PFSK-1 (cell line): ENCODE measurements around the gene CTNNA1.

Experiments used
- POLR2AphosphoS5 ChIP-seq: IDR thresholded peaks from 2 replicates; pipeline ENCODE4 v1.6.1; 2012; ENCODE audit warnings: low read depth, mild to moderate bottlenecking, control low read depth, low read length, moderate library complexity
- REST ChIP-seq, 2 experiments: IDR thresholded peaks; 2 replicates each; pipeline versions ENCODE4 v1.6.1 to v1.8.0; 2011 to 2012; ENCODE audit warnings: low read depth in 2 of 2, low read length in 2 of 2, control low read depth in 1 of 2, inconsistent platforms in 1 of 2, mild to moderate bottlenecking in 1 of 2, moderate library complexity in 1 of 2; ENCODE audit not compliant: insufficient read depth in 1 of 2
- SIN3A ChIP-seq: IDR thresholded peaks from 2 replicates; pipeline ENCODE4 v1.6.1; 2012; ENCODE audit warnings: mild to moderate bottlenecking, low read length, moderate library complexity, borderline replicate concordance; ENCODE audit not compliant: insufficient read depth
- TAF1 ChIP-seq: IDR thresholded peaks from 2 replicates; pipeline ENCODE4 v1.6.1; 2012; ENCODE audit warnings: low read length, control low read depth, borderline replicate concordance; ENCODE audit not compliant: insufficient read depth

GRCh38 chr5:138807182-138807581, 54.0 kb downstream of the CTNNA1 start:
- TF ChIP-seq REST (IDR thresholded peaks at IDR 0.05; ENCODE audit: insufficient read depth in 1 of 2, low read depth in 2 of 2, low read length in 2 of 2) (no peak), TAF1 (no peak), POLR2AphosphoS5 (no peak), SIN3A (no peak)
